GM19351 (cell line): ENCODE results near the gene MAST4.
A peak's percentile ranks its signal among the peaks of the same experiment; 100 is the strongest.

Experiments
- ATAC-seq: cut with Tn5 transposase; IDR thresholded peaks from one replicate; pipeline ENCODE4 v1.9.1; 2021; ENCODE audit warnings: mild to moderate bottlenecking, moderate library complexity; ENCODE audit not compliant: unreplicated experiment

The MAST4 gene

GRCh38 chr5:66867618-66868322 is 271.6 kb downstream of the MAST4 start:
- no peak for ATAC-seq

DNA sequence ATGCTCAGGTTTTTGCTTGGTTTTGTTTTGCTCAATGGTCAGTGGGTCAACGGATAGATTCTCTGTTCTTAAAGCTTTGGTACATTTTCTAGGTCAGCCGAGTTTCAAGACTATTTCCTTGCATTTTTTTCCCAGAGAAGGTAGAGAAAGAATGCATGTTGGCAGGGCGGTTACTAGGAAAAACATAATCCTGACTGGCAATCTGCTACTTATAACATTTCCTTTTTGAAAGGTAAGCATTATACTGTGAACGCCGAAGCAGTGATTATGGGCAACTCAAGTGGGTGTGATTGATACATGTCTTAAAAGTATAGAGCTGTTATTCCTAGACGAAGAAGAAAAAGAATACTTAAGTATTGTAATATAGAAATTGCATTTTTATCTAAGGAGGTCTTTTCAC is 273.2 kb downstream of the MAST4 start:
- no peak for ATAC-seq

- ATAC-seq = no peak
Measured at GRCh38 chr5:66870708-66871107, 274.5 kb downstream of the MAST4 start.

DNA sequence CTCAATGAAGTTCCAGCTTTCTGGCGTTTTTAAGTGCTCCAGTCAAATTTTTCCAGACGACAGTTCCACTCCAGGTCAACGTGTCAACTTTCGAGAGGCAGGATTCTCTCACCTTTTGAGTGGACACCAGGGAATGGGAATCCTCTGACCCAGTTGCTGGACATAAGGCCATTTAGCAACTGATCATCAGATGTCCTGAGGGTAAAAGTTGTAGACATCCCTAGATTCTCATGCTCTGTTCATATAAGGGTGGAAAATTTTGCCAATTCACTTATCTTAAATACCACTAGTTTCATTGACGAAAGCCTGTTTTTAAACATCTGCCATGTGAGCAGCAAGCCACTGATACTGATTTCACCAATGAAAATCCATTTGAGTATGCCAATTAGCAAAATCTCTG is 275.5 kb downstream of the MAST4 start:
- no peak for ATAC-seq

DNA sequence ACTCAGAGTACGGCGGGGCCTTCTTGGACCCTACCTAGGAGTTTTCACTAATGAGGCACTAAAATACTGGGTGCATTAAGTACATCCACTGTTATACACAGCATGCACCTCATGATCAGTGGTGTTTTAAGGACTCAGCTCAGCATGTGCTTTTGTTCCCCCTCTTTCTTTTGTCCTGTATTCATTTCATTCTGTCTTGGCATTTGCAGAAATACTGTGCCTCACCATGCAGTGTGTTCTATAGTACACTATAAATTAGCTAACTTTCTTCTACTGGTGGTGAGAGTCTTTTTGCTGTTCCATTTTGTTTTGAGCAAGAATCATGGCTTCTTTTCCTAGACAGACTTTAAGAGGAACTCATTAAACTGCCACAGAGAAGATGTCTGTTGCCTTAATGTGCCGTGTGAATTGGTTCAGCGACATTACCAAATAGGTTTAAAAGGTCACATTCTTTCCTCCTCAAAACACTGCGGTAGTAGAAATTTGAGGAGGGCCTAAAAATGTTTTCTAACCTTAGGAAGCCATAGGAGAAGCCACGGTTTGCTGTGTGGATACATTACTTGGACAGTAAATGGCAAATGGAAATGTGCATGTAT is 276.6 kb downstream of the MAST4 start:
- no peak for ATAC-seq

- ATAC-seq = no peak
Measured at GRCh38 chr5:66874004-66874403, 277.8 kb downstream of the MAST4 start.

GRCh38 chr5:66875315-66875714 is 279.1 kb downstream of the MAST4 start:
- no peak for ATAC-seq

GRCh38 chr5:66876266-66876807 is 280.1 kb downstream of the MAST4 start:
- ATAC-seq = no peak

DNA sequence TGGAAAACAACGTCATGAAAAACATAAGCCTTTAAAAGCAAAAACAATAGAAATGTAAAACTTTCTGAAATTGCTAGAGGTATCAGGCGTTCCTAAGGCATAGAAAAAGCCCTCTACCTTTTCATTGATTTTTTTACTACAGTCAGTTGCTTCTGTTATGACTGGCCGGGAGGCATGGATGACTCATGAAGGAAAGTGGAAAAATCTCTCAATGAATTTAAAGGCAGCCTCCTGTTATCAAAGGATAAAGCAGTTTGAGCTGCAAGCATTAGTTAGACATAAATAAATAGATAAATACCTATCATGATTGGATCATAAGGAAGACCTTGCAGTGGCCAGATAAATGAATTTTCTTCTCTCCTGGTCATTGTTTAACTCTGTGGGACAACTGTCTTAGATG is 281.6 kb downstream of the MAST4 start:
- ATAC-seq = no peak

DNA sequence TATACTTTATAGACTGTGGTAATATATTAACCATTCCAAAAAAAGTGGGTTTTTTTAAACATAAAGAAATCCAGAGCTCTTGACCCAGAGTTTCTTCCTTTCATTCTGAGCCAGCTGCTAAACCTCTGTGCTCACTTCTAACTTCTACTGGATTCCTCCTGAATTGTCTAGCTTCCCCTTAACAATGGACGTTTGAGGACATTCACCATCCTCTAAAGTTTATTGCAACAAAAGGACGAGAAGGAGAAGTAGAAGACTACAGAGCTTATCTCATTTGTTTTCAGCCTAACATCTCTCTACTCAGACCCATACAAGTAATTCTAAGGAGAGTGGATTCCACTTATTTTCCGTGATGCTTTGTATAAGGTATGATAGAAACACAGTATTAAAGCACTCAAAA is 284.2 kb downstream of the MAST4 start:
- ATAC-seq = no peak

- no peak for ATAC-seq
Measured at GRCh38 chr5:66881480-66882161, 285.4 kb downstream of the MAST4 start.

GRCh38 chr5:66882606-66883227 is 286.5 kb downstream of the MAST4 start:
- ATAC-seq = peak; percentile 93

DNA sequence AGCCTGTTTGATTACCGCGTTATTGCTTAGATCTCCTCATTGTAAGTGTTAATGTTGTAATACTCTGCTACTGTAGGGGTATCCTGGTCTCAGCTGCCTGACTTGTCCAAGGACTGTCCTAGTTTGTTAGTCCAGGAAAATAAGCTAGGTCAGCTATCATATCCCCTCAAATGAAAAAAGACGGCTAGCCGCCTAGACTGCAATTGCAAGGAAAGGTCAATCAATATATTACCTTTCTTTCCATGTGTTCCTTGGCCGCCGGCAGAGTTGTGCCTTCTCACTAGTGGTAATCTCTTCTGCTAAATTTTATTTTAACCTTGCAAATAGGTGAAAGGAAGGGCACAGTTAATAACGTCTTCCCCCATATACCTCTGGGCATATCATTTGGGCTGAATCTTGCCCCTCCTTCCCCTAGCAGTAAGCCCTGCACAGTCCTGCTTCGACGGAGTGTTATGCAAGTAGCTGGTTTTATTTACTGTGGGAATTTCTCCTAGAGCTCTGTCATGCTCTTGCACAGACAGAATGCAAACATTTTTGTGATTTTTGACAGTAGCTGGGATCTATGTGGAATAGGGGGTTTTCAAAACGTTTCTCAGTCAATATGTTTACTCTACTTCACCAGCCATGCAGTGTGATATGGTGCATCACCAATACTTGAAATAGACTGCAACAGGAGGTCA is 288.5 kb downstream of the MAST4 start:
- no peak for ATAC-seq

DNA sequence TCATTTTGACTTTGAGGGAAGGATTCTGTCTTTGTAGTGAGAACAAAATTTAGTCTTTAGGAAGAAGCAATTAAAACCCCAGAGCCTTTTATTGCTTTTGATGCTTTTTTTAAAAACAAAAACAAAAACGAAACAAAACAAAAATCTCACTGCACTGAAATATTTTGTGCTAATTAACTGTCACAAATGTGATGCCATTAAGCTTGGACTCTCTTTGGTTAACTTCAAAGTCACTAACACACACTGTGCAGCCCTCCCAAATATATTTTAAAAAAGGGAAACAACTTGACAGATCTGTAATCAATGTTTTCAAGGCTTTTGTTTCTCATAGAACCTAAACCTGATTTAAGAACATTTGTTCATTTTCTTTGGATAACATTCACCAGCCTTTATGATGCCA is 290.7 kb downstream of the MAST4 start:
- ATAC-seq = no peak

- no peak for ATAC-seq
Measured at GRCh38 chr5:66888613-66889012, 292.4 kb downstream of the MAST4 start.

DNA sequence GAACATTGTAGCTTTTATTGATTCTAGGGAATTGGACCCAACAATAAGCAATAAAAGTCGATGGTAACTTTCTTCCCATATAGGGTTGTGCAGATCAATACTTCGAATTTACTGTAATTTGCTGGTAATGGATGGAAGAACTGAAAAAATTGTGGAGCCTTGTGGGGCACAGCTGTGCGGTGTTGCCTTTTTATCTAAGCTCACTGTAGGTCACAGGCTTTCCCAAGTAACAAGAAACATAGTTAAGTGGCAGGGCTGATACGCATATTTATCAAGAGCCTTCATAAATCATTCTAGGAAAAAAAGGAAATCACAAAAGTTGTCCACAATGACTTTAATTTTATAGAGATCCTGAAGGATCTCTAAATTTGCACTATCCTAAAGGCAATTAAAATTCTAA is 292.9 kb downstream of the MAST4 start:
- ATAC-seq = no peak

- no peak for ATAC-seq
Measured at GRCh38 chr5:66889524-66889923, 293.3 kb downstream of the MAST4 start.

- no peak for ATAC-seq
Measured at GRCh38 chr5:66891184-66891925, 295.2 kb downstream of the MAST4 start.

DNA sequence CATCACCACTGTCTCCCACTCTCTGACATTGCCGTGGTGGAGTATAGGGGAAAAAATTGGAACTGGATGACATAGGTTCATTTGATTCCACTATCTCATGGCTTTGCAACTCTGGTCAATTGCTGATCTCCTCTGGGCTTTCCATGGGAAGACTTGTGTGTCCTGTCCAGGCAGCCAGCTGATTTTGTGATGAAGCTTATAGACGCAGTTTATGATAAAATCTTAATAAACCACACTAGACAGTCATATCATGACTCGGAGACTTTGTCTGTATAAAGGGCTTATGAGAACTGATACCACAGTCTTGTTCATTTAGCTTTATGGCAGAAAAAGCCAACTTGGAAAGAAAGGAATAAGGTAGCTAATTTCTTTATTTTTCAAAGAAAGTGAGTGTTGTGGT is 296.5 kb downstream of the MAST4 start:
- no peak for ATAC-seq

DNA sequence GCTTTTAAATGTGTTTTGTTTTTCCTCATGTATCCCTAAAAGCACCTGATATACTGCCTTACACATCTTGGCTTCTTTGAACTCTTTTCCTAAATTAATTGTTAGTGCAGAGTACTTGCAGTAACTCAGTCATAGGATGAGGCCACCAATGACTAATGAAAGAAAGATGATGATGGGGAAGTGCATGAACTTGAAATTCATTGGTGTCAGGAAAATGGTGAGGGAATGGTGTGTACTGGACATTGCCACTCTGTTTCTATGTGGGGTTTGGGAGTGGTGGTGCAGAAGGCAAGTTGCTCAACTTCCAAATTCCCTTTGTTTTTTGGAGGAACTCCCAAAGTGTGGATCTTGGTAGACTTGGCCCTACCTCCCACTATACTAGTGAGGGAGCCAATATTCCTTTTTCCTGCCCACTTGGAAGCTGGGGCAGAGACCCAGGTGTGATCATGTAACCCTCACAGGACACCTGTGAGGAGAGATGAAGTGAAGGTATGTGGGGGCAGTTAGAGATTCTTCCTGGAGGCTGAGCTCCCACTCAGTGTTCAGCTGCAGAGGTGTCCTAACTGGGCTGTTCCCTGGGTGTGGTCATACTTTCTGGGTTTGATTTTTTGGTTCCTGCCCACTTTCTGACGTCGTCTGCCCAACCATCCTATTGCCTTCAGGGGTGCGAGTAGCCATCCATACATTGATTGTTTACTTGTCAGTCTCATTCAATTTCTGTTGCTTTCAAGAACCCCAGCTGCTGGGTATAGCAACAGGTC is 298.5 kb downstream of the MAST4 start:
- no peak for ATAC-seq
